CD4-positive, alpha-beta T cell treated with Interleukin-15 for 1 hour (primary cell): ENCODE results near the gene MAP7.
"Not testable (repeated sequence)": the region's sequence is repeated elsewhere in the genome, so short reads cannot be mapped to it uniquely, and the experiment has no call there.

ENCODE experiments used
- DNase-seq: peaks from one replicate; pipeline ENCODE4 v3.0.0-alpha.2; 2020

MAP7 gene

GRCh38 chr6:136465766-136466303 is 84.4 kb downstream of the MAP7 start:
- DNase-seq: no peak

- no peak for DNase-seq
Measured at GRCh38 chr6:136464874-136465273, 85.3 kb downstream of the MAP7 start.

- no peak for DNase-seq
Measured at GRCh38 chr6:136464148-136464547, 86.1 kb downstream of the MAP7 start.

GRCh38 chr6:136463743-136464142 is 86.5 kb downstream of the MAP7 start:
- DNase-seq: no peak

GRCh38 chr6:136446579-136447187 is 103.5 kb downstream of the MAP7 start:
- no peak for DNase-seq

- DNase-seq: no peak
Measured at GRCh38 chr6:136446145-136446544, 104.1 kb downstream of the MAP7 start.

GRCh38 chr6:136445063-136445462 is 105.2 kb downstream of the MAP7 start:
- DNase-seq: no peak

GRCh38 chr6:136440203-136440602 is 110.0 kb downstream of the MAP7 start:
- DNase-seq: no peak

DNA sequence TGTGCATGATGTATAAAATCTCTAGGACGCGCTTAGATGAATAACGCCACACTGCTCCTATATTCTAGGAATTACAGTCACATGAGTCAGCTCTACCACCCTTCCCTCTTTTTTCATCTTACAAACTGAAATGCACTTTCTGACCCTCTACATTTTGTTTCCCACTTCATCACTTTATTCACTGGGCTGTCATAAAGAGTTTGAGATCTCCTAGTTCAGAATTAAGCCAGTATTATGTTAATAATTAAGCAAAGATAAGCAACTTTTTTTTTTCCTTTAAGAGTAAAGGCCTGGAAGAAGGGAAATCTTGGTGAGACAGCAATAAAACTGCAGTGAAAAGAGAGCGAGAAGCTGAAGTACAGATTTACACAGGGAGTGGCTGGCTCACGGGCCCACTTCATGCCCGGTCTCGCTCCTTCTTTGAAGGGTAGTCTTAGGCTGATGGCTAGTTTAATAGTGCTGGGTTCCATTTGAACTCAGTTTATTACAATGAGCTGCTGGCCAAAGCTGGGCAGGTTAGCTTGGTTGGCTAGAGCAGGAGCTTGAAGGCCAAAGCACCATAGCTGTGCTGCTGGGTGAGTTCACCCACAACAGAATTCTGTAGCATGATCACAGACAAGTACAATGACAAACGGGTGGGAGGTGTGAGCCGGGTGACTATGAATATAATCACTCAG is 110.6 kb downstream of the MAP7 start:
- no peak for DNase-seq

DNA sequence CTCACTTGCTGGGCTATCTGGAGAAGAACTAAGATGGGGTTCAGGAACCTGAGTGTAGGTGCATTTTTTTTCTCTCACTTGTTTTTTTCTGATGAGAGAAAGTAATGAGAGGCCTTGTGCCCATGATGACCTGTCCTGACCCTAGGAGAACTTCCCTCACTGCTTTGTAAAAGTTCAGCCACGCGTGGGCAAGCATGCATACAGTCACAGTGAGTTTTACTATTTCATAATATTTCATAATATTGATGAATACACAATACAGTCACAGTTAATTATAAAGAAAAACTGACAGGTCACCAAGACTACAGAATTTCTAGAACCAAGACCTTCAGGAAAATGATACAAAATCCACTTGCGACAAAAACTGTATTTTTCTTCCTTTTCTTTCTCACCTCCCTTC is 111.8 kb downstream of the MAP7 start:
- no peak for DNase-seq

DNA sequence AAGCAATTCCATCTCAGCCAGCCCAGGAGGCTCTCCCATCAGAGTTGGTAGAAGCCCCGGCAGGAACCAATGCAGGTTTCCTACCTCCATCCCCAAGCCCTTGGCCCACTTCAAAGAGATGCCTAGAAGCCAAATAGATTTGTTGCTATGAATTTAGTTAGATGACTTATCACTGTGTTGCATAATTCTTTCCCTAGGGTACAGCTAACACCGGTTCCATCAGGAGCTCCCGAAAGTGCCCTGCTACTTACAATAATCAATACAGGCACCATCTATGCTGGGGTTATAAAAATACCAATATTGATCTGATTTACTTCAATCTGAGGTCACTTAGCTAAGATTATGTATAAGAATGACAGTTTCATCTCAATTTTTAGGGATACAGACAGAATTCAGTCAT is 113.0 kb downstream of the MAP7 start:
- no peak for DNase-seq

- DNase-seq: no peak
Measured at GRCh38 chr6:136435101-136435500, 115.1 kb downstream of the MAP7 start.

- not testable (repeated sequence) for DNase-seq
Measured at GRCh38 chr6:136431306-136431705, 118.9 kb downstream of the MAP7 start.

DNA sequence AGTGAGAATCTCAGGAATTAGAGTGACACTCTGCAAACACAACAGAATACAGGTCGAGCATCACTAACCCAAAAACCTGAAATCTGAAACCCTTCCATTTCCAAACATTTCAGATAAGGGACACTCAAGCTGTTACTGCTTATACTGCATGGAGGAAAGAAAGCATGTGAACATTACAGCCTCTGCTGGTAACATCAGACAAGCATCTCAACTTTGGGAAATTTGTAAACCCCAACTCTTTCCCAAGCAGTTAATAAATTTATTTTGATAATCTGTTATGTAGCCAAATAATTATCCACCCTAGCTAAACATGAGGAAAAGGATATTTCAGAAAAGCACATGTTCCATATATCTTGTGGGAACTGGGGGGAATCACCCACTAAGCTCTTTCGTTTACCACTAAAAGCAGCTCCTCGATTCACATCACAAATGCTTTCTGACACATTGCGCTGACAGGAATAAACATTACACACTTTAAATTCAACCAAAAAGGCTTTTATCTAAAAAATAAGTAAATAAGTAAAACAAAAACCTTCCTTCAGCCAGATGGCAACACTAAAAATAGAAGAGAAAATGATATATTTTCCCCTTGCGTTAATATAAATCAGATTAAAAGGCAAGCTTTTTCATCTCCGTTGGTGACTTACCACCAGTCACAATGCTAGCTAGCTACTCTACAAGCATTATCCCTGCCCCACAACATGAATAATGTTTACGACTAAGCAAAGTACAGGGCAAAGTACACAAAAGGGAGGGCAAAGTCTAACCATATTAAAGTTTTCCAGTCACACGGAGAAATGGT is 120.8 kb downstream of the MAP7 start:
- DNase-seq: no peak

DNA sequence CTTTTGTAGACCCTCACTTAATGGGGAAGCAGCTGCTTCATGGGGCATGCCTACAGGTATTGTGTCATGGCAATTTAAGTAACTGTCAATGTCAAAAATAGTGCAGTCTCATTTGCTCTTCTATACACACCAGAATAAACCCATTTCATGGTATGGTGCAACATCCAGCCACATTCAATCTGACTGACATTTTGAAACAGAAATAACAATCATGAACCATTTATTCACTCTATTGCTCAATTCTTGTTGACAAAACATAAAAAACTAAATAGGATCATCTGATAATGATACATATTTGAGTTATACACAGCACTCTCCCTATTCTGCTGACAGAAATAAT is 122.9 kb downstream of the MAP7 start:
- DNase-seq: no peak

DNA sequence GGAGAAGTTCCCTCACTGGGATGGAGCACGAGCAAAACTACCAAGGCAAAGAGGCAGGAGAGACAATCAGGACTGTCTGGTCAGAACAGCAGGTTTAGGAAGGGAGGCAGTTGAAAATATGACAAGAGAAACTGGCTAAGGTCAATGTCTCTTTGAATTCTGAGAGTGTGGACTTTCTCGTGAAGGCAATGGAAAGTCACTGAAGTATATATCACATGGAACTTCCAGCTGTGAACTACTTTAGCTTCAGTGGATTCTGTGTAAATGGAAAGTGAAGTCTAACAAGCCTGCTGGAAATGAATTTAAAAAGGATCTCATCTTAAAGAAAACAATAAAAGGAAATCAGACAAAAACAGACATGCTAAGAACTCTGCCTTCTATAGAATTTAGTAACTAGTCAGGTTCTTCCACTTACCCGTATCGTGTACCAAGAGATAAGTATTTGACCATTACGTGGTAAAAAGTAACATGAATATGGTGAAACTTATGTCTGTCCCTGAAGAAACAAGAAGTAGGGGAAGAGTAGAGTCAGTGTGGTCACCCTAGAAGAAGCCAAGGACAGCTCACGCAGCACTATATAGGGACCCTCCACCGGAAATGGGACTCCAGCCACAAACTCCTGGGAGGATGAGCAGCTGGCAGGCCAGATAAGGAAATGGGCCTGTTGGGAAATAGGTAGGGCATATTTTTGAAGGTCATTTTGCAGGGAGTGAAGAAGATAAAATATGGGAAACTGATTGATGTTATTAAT is 123.4 kb downstream of the MAP7 start:
- DNase-seq: no peak

GRCh38 chr6:136425793-136426192 is 124.4 kb downstream of the MAP7 start:
- DNase-seq: no peak

- no peak for DNase-seq
Measured at GRCh38 chr6:136424901-136425300, 125.3 kb downstream of the MAP7 start.

- DNase-seq: no peak
Measured at GRCh38 chr6:136424450-136424849, 125.8 kb downstream of the MAP7 start.

GRCh38 chr6:136421537-136422158 is 128.6 kb downstream of the MAP7 start:
- no peak for DNase-seq

GRCh38 chr6:136420853-136421252 is 129.4 kb downstream of the MAP7 start:
- no peak for DNase-seq

DNA sequence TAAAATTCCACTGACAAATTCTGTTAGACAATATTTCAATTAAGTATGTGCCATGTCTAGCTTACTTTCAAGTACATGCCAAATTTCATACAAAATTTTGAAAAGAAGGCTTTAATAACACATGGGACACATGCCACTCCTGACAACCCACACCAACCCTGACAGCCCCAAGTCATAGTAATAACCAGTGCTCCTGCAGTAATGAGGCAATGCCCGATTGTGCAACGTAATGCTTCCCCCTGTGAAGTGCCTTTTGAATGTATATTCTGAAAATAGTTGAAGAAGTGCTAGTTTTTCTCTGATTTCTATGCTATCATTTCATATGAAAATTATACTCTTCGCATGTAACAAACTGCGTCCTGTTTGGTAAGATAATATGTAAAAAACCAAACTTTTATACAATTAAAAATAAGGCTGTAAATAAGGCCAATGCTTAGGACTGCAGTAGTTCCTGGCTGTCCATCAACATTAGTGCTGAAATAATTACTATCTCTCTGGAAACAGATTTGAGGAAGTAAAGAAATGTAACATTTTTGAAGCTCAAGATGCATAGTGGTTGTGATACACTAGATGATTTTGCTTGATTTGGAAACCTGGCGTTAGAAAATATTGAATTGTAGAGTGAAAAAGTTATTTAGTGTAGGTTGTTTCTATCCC is 134.7 kb downstream of the MAP7 start:
- peak; percentile 31 for DNase-seq
